ENCODE data around the gene AQP11. TPM values are rescaled to one million over a fixed set of nuclear protein-coding genes. Genes with fewer than 3 reads are reported as not detected.
A peak's percentile ranks its signal among the peaks of the same experiment; 100 is the strongest.
"Not testable (repeated sequence)": the region's sequence is repeated elsewhere in the genome, so short reads cannot be mapped to it uniquely, and the experiment has no call there.

Gene AQP11
- total RNA-seq, 1 experiment from 2014 or later, result 0.20 TPM

DNA sequence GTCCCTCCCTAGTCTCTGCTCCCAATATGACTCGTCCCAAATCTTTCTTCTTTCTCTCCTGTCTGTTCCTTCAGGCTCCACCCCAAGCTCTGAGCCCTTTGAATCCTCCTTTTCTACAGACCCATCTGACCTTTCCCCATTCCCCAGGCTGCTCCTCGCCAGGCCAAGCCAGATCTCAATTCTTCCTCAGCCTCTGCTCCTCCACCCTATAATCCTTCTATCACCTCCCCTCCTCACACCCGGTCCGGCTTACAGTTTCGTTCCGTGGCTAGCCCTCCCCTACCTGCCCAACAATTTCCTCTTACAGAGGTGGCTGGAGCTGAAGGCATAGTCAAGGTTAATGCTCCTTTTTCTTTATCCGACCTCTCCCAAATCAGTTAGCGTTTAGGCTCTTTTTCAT, 38.3 kb upstream of the AQP11 start:
- RAD21 ChIA-PET (ENCODE audit: low non-redundant PET in 1 of 2, low total read pairs in 2 of 2, uncharacterized antibody in 2 of 2, unreplicated experiment in 2 of 2); H3K27me3 ChIP-seq (ENCODE audit: insufficient read depth, low read length); H3K79me2 ChIP-seq (ENCODE audit: insufficient read depth, low read length); intact Hi-C loops (cut with micrococcal nuclease); DNase-seq (ENCODE audit: low read depth, low spot score); BruUV-seq (replicated peaks); H3K36me3 ChIP-seq (ENCODE audit: control insufficient read depth in 1 of 2, insufficient read depth in 2 of 2, low read length in 2 of 2); H3K9me2 ChIP-seq (ENCODE audit: insufficient read depth); H2AFZ ChIP-seq (ENCODE audit: low read depth, low read length, poor library complexity, severe bottlenecking); POLR2A ChIA-PET; H3K9me3 ChIP-seq (ENCODE audit: control insufficient read depth in 1 of 2, insufficient read depth in 1 of 2, low read depth in 1 of 2, low read length in 2 of 2); H4K20me1 ChIP-seq (ENCODE audit: insufficient read depth); H3K4me3 ChIP-seq (replicated peaks in 1 of 2; ENCODE audit: low read depth in 1 of 2, low read length in 2 of 2); H3K4me2 ChIP-seq (ENCODE audit: low read length); H3K4me1 ChIP-seq (ENCODE audit: control insufficient read depth in 1 of 2, insufficient read depth in 2 of 2, low read length in 2 of 2); CTCF ChIA-PET; ATAC-seq; H3K27ac ChIP-seq (ENCODE audit: low read depth, low read length); H3K9ac ChIP-seq (ENCODE audit: low read length): not testable (repeated sequence)

GRCh38 chr11:77557553-77557952, 32.2 kb upstream of the AQP11 start:
- H3K4me1 ChIP-seq (ENCODE audit: control insufficient read depth in 1 of 2, insufficient read depth in 2 of 2, low read length in 2 of 2), result peaks cover 21 to 22% of the 10 kb centered on the region in 2 experiments
- no peak overlapping the region for H3K9ac ChIP-seq (ENCODE audit: low read length)
- no TSS peak for BruUV-seq (replicated peaks)
- intact Hi-C loops (cut with micrococcal nuclease), result no loop called here
- H3K27ac ChIP-seq (ENCODE audit: low read depth, low read length), result no peak overlapping the region
- no peaks in the 10 kb centered on the region for H4K20me1 ChIP-seq (ENCODE audit: insufficient read depth)
- no peaks in the 10 kb centered on the region for H3K9me2 ChIP-seq (ENCODE audit: insufficient read depth)
- CTCF ChIA-PET, result interaction anchor here (1.0 to 1.8 kb wide), 2 partner anchors 10 to 362 kb away, joined by 5 to 11 read pairs; no protein-coding TSS in a partner anchor
- H3K79me2 ChIP-seq (ENCODE audit: insufficient read depth, low read length), result no peaks in the 10 kb centered on the region
- no peak overlapping the region for H2AFZ ChIP-seq (ENCODE audit: low read depth, low read length, poor library complexity, severe bottlenecking)
- ATAC-seq (no peak), DNase-seq (ENCODE audit: low read depth, low spot score) (no peak)
- TF ChIP-seq TCF7L2 (IDR thresholded peaks at IDR 0.05; ENCODE audit: borderline replicate concordance, extremely low read depth, insufficient read depth, insufficient read length) (no peak), JUND (IDR thresholded peaks at IDR 0.05) (no peak), SRF (IDR thresholded peaks at IDR 0.05; ENCODE audit: low read depth) (no peak), POLR2AphosphoS5 (IDR thresholded peaks at IDR 0.05; ENCODE audit: low read depth, low read length) (no peak), MAX (IDR thresholded peaks at IDR 0.05) (no peak), RAD21 (IDR thresholded peaks at IDR 0.05; ENCODE audit: low read depth) (peak; percentile 63), SP1 (IDR thresholded peaks at IDR 0.05; ENCODE audit: low read depth) (no peak), EGR1 (IDR thresholded peaks at IDR 0.05; ENCODE audit: low read depth) (no peak), CTCF (IDR thresholded peaks at IDR 0.05 in 2 of 3, conservative IDR thresholded peaks at IDR 0.05 in 1 of 3; ENCODE audit: borderline replicate concordance in 1 of 3, insufficient read depth in 1 of 3, low read depth in 2 of 3, low read length in 2 of 3) (peak; percentile 32 to 61 (median 35); a peak in 5 of 6 replicates)
- TF ChIP-seq, protein P1, sequence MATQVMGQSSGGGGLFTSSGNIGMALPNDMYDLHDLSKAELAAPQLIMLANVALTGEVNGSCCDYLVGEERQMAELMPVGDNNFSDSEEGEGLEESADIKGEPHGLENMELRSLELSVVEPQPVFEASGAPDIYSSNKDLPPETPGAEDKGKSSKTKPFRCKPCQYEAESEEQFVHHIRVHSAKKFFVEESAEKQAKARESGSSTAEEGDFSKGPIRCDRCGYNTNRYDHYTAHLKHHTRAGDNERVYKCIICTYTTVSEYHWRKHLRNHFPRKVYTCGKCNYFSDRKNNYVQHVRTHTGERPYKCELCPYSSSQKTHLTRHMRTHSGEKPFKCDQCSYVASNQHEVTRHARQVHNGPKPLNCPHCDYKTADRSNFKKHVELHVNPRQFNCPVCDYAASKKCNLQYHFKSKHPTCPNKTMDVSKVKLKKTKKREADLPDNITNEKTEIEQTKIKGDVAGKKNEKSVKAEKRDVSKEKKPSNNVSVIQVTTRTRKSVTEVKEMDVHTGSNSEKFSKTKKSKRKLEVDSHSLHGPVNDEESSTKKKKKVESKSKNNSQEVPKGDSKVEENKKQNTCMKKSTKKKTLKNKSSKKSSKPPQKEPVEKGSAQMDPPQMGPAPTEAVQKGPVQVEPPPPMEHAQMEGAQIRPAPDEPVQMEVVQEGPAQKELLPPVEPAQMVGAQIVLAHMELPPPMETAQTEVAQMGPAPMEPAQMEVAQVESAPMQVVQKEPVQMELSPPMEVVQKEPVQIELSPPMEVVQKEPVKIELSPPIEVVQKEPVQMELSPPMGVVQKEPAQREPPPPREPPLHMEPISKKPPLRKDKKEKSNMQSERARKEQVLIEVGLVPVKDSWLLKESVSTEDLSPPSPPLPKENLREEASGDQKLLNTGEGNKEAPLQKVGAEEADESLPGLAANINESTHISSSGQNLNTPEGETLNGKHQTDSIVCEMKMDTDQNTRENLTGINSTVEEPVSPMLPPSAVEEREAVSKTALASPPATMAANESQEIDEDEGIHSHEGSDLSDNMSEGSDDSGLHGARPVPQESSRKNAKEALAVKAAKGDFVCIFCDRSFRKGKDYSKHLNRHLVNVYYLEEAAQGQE (IDR thresholded peaks at IDR 0.05; ENCODE audit: low read depth), result no peak
- POLR2A ChIA-PET, result no interaction called here
- no peak overlapping the region for H3K4me3 ChIP-seq (replicated peaks in 1 of 2; ENCODE audit: low read depth in 1 of 2, low read length in 2 of 2)
- no peaks in the 10 kb centered on the region; a peak in 2 of 4 replicates for H3K9me3 ChIP-seq (ENCODE audit: control insufficient read depth in 1 of 2, insufficient read depth in 1 of 2, low read depth in 1 of 2, low read length in 2 of 2)
- RAD21 ChIA-PET (ENCODE audit: low non-redundant PET in 1 of 2, low total read pairs in 2 of 2, uncharacterized antibody in 2 of 2, unreplicated experiment in 2 of 2), result no interaction called here
- no peaks in the 10 kb centered on the region for H3K27me3 ChIP-seq (ENCODE audit: insufficient read depth, low read length)
- no peak overlapping the region for H3K4me2 ChIP-seq (ENCODE audit: low read length)
- H3K36me3 ChIP-seq (ENCODE audit: control insufficient read depth in 1 of 2, insufficient read depth in 2 of 2, low read length in 2 of 2), result no peaks in the 10 kb centered on the region
